ENCODE results near the gene ZNF331. TPM values are rescaled to one million over a fixed set of nuclear protein-coding genes. Genes with fewer than 3 reads are reported as not detected.

ZNF331 gene
- polyA plus RNA-seq, 1 donor (not counting 4 experiments of a cell fraction or from before 2014, with no cell fraction given) = 5.1 TPM

- DNase-seq (ENCODE audit: low read depth, low spot score) (peak; percentile 75), FAIRE-seq (no peak)
- H4K20me1 ChIP-seq (ENCODE audit: control insufficient read depth, extremely low read depth, insufficient read depth, low read length) = no peaks in the 10 kb centered on the region
- H3K4me2 ChIP-seq (ENCODE audit: control insufficient read depth, extremely low read depth, insufficient read depth, low read depth, low read length) = peak overlapping the region; percentile 37
- no peak overlapping the region for H3K4me3 ChIP-seq (ENCODE audit: control insufficient read depth in 2 of 3, extremely low read depth in 1 of 3, insufficient read depth in 2 of 3, low read depth in 1 of 3, low read length in 3 of 3)
- TF ChIP-seq EZH2 (IDR thresholded peaks at IDR 0.05; ENCODE audit: low read length) (no peak), CTCF (optimal IDR thresholded peaks at IDR 0.05 in 1 of 3, IDR thresholded peaks at IDR 0.05 in 1 of 3, conservative IDR thresholded peaks at IDR 0.05 in 1 of 3; ENCODE audit: extremely low read depth in 1 of 3, insufficient read depth in 2 of 3, low read length in 3 of 3) (no peak)
- H3K9ac ChIP-seq (ENCODE audit: control insufficient read depth, extremely low read depth, insufficient read depth, low read length) = no peak overlapping the region
- H3K27me3 ChIP-seq (ENCODE audit: control insufficient read depth, extremely low read depth, insufficient read depth, low read length) = no peaks in the 10 kb centered on the region
- no peaks in the 10 kb centered on the region for H3K36me3 ChIP-seq (ENCODE audit: control insufficient read depth in 2 of 2, extremely low read depth in 1 of 2, insufficient read depth in 2 of 2, low read length in 2 of 2)
- no peak overlapping the region for H2AFZ ChIP-seq (ENCODE audit: control insufficient read depth, low read length)
- H3K4me1 ChIP-seq (ENCODE audit: control insufficient read depth, extremely low read depth, insufficient read depth, low read length) = peaks cover 3% of the 10 kb centered on the region
- H3K79me2 ChIP-seq (ENCODE audit: control insufficient read depth, insufficient read depth, low read length) = no peaks in the 10 kb centered on the region
- no peaks in the 10 kb centered on the region for H3K9me1 ChIP-seq (ENCODE audit: control insufficient read depth, extremely low read depth, insufficient read depth, low read length)
- peaks cover 10% of the 10 kb centered on the region for H3K9me3 ChIP-seq (ENCODE audit: control insufficient read depth, low read depth, low read length)
- no peak overlapping the region for H3K27ac ChIP-seq (ENCODE audit: control insufficient read depth, insufficient read depth, low read length)
- dilution Hi-C loops (cut with MboI; ENCODE audit: extremely low pct_ligation_motif_present, low sequenced_read_pairs) = no loop called here
Measured at GRCh38 chr19:53597023-53597422, 59.1 kb downstream of the ZNF331 start.

GRCh38 chr19:53598361-53598760 lies 60.4 kb downstream of the ZNF331 start:
- H3K27ac ChIP-seq (ENCODE audit: control insufficient read depth, insufficient read depth, low read length) = no peak overlapping the region
- no peaks in the 10 kb centered on the region for H3K27me3 ChIP-seq (ENCODE audit: control insufficient read depth, extremely low read depth, insufficient read depth, low read length)
- H3K9ac ChIP-seq (ENCODE audit: control insufficient read depth, extremely low read depth, insufficient read depth, low read length) = no peak overlapping the region
- H3K79me2 ChIP-seq (ENCODE audit: control insufficient read depth, insufficient read depth, low read length) = no peaks in the 10 kb centered on the region
- DNase-seq (ENCODE audit: low read depth, low spot score) = no peak
- no peak overlapping the region for H3K4me3 ChIP-seq (ENCODE audit: control insufficient read depth in 2 of 3, extremely low read depth in 1 of 3, insufficient read depth in 2 of 3, low read depth in 1 of 3, low read length in 3 of 3)
- peaks cover 3% of the 10 kb centered on the region for H3K4me1 ChIP-seq (ENCODE audit: control insufficient read depth, extremely low read depth, insufficient read depth, low read length)
- H3K9me1 ChIP-seq (ENCODE audit: control insufficient read depth, extremely low read depth, insufficient read depth, low read length) = no peaks in the 10 kb centered on the region
- dilution Hi-C loops (cut with MboI; ENCODE audit: extremely low pct_ligation_motif_present, low sequenced_read_pairs) = no loop called here
- no peak for TF ChIP-seq EZH2 (IDR thresholded peaks at IDR 0.05; ENCODE audit: low read length)
- no peak for TF ChIP-seq CTCF (optimal IDR thresholded peaks at IDR 0.05 in 1 of 3, IDR thresholded peaks at IDR 0.05 in 1 of 3, conservative IDR thresholded peaks at IDR 0.05 in 1 of 3; ENCODE audit: extremely low read depth in 1 of 3, insufficient read depth in 2 of 3, low read length in 3 of 3)
- no peak for FAIRE-seq
- H3K9me3 ChIP-seq (ENCODE audit: control insufficient read depth, low read depth, low read length) = peaks cover 13% of the 10 kb centered on the region
- H4K20me1 ChIP-seq (ENCODE audit: control insufficient read depth, extremely low read depth, insufficient read depth, low read length) = no peaks in the 10 kb centered on the region
- H3K4me2 ChIP-seq (ENCODE audit: control insufficient read depth, extremely low read depth, insufficient read depth, low read depth, low read length) = no peak overlapping the region
- H2AFZ ChIP-seq (ENCODE audit: control insufficient read depth, low read length) = peak overlapping the region; percentile 33
- H3K36me3 ChIP-seq (ENCODE audit: control insufficient read depth in 2 of 2, extremely low read depth in 1 of 2, insufficient read depth in 2 of 2, low read length in 2 of 2) = no peaks in the 10 kb centered on the region

Data from keratinocyte (primary cell).